MV-4-11 (cell line): ENCODE results near the gene C1orf35.
A peak's percentile ranks its signal among the peaks of the same experiment; 100 is the strongest.

Source experiments
- DNase-seq: peaks from one replicate; lab custom pipeline; 2025; lab: John Stamatoyannopoulos, UW

Gene C1orf35

GRCh38 chr1:228109073-228109961 lies 6.2 kb upstream of the C1orf35 start, which contains the start of gene MRPL55:
MRPL55 (minus strand) TSS chr1:228109299; CDS start chr1:228108260, 1,039 bp downstream.
- peak; percentile 91 for DNase-seq

- no peak for DNase-seq
Measured at GRCh38 chr1:228108742-228109072, 5.6 kb upstream of the C1orf35 start.

- peak; percentile 84 for DNase-seq
Measured at GRCh38 chr1:228108055-228108690, 5.0 kb upstream of the C1orf35 start.

GRCh38 chr1:228107636-228108035 lies 4.5 kb upstream of the C1orf35 start:
- no peak for DNase-seq

GRCh38 chr1:228106800-228107054 lies 3.6 kb upstream of the C1orf35 start:
- no peak for DNase-seq

GRCh38 chr1:228105996-228106799 lies 3.1 kb upstream of the C1orf35 start:
- no peak for DNase-seq

- DNase-seq: no peak
Measured at GRCh38 chr1:228105270-228105995, 2.3 kb upstream of the C1orf35 start.

GRCh38 chr1:228104526-228105269 lies 1.6 kb upstream of the C1orf35 start:
- no peak for DNase-seq

GRCh38 chr1:228101994-228102790 lies 933 bp downstream of the C1orf35 start:
- DNase-seq: no peak

- no peak for DNase-seq
Measured at GRCh38 chr1:228101614-228101993, 1.5 kb downstream of the C1orf35 start.

GRCh38 chr1:228100822-228101613 lies 2.1 kb downstream of the C1orf35 start:
- no peak for DNase-seq

GRCh38 chr1:228099331-228099732 lies 3.8 kb downstream of the C1orf35 start:
- no peak for DNase-seq

GRCh38 chr1:228098323-228098931 lies 4.7 kb downstream of the C1orf35 start:
- DNase-seq: no peak

GRCh38 chr1:228097333-228098081 lies 5.6 kb downstream of the C1orf35 start:
- DNase-seq: no peak

GRCh38 chr1:228096416-228097332 lies 6.5 kb downstream of the C1orf35 start:
- DNase-seq: no peak

- no peak for DNase-seq
Measured at GRCh38 chr1:228095938-228096337, 7.2 kb downstream of the C1orf35 start.

- DNase-seq: no peak
Measured at GRCh38 chr1:228095161-228095560, 8.0 kb downstream of the C1orf35 start.
